Measurements from ENCODE around the gene COX6A2. TPM values are rescaled to one million over a fixed set of nuclear protein-coding genes. Genes with fewer than 3 reads are reported as not detected.

The COX6A2 gene
- total and polyA plus RNA-seq, 8 donors: 1.4 to 8.2 TPM; not detected in 6

DNA sequence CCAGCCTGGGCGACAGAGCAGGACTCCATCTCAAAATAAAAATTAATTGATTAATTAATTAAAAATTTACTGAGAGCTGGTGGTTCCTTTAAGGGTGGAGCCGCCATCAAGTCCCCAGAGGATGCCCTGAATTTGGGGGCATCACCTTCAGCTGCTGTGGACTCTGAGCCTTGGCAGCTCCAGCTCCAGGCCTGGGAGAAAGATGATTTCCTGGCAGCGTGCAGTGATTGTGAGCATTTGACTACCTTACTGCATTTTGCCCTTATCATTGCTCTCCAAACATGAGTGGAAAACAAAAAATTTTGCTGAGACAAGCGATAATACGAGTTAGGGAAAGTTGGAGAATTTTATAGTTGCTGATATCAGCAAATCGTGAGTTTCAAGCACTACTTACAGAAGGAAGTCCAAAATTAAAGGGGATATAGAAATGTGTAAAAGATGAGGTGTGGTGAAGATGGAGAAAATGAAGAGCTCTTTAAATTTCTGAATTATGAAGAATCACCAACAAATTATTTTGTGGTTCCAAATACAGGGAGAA, 37.6 kb downstream of the COX6A2 start:
- peaks cover 0 to 8% (median 0%) of the 10 kb centered on the region in 4 donors for H3K4me1 ChIP-seq
- H3K27ac ChIP-seq: no peak overlapping the region
- TF ChIP-seq, protein P1, sequence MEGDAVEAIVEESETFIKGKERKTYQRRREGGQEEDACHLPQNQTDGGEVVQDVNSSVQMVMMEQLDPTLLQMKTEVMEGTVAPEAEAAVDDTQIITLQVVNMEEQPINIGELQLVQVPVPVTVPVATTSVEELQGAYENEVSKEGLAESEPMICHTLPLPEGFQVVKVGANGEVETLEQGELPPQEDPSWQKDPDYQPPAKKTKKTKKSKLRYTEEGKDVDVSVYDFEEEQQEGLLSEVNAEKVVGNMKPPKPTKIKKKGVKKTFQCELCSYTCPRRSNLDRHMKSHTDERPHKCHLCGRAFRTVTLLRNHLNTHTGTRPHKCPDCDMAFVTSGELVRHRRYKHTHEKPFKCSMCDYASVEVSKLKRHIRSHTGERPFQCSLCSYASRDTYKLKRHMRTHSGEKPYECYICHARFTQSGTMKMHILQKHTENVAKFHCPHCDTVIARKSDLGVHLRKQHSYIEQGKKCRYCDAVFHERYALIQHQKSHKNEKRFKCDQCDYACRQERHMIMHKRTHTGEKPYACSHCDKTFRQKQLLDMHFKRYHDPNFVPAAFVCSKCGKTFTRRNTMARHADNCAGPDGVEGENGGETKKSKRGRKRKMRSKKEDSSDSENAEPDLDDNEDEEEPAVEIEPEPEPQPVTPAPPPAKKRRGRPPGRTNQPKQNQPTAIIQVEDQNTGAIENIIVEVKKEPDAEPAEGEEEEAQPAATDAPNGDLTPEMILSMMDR (IDR thresholded peaks at IDR 0.05): no peak
- TF ChIP-seq POLR2AphosphoS5 (IDR thresholded peaks at IDR 0.05) (no peak), POLR2A (IDR thresholded peaks at IDR 0.05) (no peak), EP300 (IDR thresholded peaks at IDR 0.05) (no peak)
- intact Hi-C loops (cut with DNase I; ENCODE audit: low total_unique reads): no loop called here
- H3K27me3 ChIP-seq: peaks cover 0 to 42% (median 5%) of the 10 kb centered on the region in 3 donors
- WGBS, 5 donors: 63 to 73% (median 68%) methylated on average over 6 of the region's 6 CpGs
- no peaks in the 10 kb centered on the region for H3K36me3 ChIP-seq
- H3K9me3 ChIP-seq: no peaks in the 10 kb centered on the region
- DNase-seq: no peak
- H3K4me3 ChIP-seq: no peak overlapping the region

DNA sequence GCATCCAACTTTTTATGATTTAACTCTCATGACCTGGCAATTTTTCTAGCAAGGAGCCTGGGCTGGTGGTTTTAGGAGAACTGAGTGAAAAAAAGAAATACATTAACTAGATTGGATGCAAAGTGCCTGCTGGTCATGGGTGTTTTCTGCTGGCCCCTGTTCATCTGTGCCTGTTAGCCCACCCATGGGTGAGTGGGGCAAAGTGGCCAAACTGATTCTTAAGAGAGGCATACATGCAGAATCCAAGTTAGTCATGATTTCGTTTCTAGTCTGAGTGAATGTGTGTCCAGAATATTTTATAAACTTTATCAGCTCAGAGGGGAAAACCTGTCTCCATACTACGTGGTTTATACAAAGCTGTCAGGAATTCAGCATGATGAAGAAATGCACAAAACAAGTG, 39.6 kb downstream of the COX6A2 start:
- Histone ChIP-seq H3K27me3 (peaks cover 0 to 29% (median 3%) of the 10 kb centered on the region in 3 donors), H3K4me1 (peaks cover 0 to 8% (median 0%) of the 10 kb centered on the region in 4 donors), H3K4me3 (no peak overlapping the region), H3K27ac (no peak overlapping the region), H3K9me3 (no peaks in the 10 kb centered on the region), H3K36me3 (no peaks in the 10 kb centered on the region)
- WGBS, 5 donors: 56 to 62% (median 59%) methylated on average over 2 of the region's 2 CpGs
- no peak for TF ChIP-seq POLR2AphosphoS5 (IDR thresholded peaks at IDR 0.05)
- TF ChIP-seq POLR2A (IDR thresholded peaks at IDR 0.05): no peak
- no peak for TF ChIP-seq EP300 (IDR thresholded peaks at IDR 0.05)
- TF ChIP-seq, protein P1 (IDR thresholded peaks at IDR 0.05): no peak
- intact Hi-C loops (cut with DNase I; ENCODE audit: low total_unique reads): no loop called here
- DNase-seq: no peak

DNA sequence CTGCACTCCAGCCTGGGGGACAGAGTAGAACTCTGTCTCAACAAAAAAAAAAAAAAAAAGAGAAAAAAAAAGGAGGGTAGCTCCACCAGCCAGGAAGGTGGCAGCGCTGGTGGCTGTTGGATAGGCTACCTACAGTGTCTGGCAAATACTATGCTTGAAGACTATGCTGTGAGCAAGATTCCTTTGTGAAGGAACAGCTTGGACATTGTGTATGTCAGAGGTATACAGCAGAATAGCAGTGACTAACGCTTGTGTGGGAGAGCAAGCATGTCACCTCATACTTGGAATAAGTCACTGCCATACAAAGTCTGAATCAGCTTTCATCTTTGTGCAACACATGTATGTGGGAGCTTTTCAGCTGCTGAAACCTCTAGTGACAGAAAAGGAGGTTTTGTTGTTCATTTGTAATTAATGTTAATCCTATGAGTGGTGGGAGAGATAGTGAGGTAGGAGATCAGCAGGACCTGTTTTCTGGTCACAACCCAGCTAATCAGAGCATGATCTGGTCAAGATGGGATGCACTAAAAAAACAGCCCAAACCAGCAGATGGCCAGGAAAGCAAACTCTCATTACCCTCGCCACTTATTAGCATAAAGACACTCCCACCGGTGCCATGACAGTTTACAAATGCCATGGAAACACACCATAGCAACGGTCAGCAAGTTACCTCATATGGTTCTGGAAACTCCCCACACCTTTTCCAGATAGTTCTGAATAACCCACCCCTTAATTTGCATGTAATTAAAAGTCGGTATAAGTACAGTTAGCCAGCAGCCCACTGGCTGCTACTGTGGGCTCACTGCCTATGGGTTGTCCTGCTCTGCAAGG, 41.8 kb downstream of the COX6A2 start:
- Histone ChIP-seq H3K27ac (no peak overlapping the region), H3K9me3 (no peaks in the 10 kb centered on the region), H3K36me3 (no peaks in the 10 kb centered on the region), H3K4me3 (no peak overlapping the region), H3K4me1 (peaks cover 0 to 8% (median 0%) of the 10 kb centered on the region in 4 donors), H3K27me3 (peaks cover 0 to 30% (median 0%) of the 10 kb centered on the region in 3 donors)
- DNase-seq: peak in 1 of 2 donors; percentile 51
- WGBS, 5 donors: 39 to 48% (median 45%) methylated on average over 6 of the region's 6 CpGs
- intact Hi-C loops (cut with DNase I; ENCODE audit: low total_unique reads): no loop called here
- TF ChIP-seq POLR2A (IDR thresholded peaks at IDR 0.05) (no peak), EP300 (IDR thresholded peaks at IDR 0.05) (no peak), POLR2AphosphoS5 (IDR thresholded peaks at IDR 0.05) (no peak)
- TF ChIP-seq, protein P1 (IDR thresholded peaks at IDR 0.05): no peak

DNA sequence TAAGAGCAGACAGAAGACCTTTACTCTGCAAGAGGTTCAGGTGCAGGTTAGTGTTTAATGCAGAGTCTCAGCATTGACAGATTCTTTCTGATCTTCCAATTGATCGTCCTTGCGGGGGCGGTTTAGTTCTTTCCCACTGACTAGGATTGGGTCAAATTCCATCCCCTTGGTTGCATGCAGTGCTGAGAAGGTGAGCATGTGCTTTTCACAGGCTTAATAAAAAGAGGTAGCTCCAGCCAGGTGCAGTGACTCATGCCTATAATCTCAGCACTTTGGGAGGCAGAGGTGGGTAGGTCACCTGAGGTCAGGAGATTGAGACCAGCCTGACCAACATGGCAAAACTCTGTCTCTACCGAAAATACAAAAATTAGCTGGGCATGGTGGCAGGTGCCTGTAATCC, 42.5 kb downstream of the COX6A2 start:
- Histone ChIP-seq H3K27ac (no peak overlapping the region), H3K9me3 (no peaks in the 10 kb centered on the region), H3K4me3 (no peak overlapping the region), H3K27me3 (peaks cover 0 to 30% (median 0%) of the 10 kb centered on the region in 3 donors), H3K36me3 (peaks cover 0 to 4% (median 0%) of the 10 kb centered on the region in 4 donors), H3K4me1 (peaks cover 0 to 8% (median 0%) of the 10 kb centered on the region in 4 donors)
- intact Hi-C loops (cut with DNase I; ENCODE audit: low total_unique reads): no loop called here
- TF ChIP-seq, protein P1 (IDR thresholded peaks at IDR 0.05): no peak
- TF ChIP-seq POLR2AphosphoS5 (IDR thresholded peaks at IDR 0.05): no peak
- no peak for DNase-seq
- whole genome bisulfite sequencing, 5 donors: 49 to 62% (median 55%) methylated on average over 4 of the region's 4 CpGs
